K562 (cell line): Measurements from ENCODE around the gene ERCC1. TPM values are rescaled to one million over a fixed set of nuclear protein-coding genes. Genes with fewer than 3 reads are reported as not detected.

Experiments
- ASH1L ChIP-seq: fragments of 450-650 bp; IDR thresholded peaks from 2 replicates; pipeline ENCODE4 v1.6.1; 2018; ENCODE audit warnings: borderline replicate concordance, mild to moderate bottlenecking, low read depth; ENCODE audit not compliant: partially characterized antibody
- CBFB ChIP-seq: sonication (generic); formaldehyde crosslinking; IDR thresholded peaks from 2 replicates; pipeline ENCODE4 v1.4.0; 2020; ENCODE audit warnings: mild to moderate bottlenecking, missing genetic modification reagents
- GABPB1 ChIP-seq: sonication (generic); formaldehyde crosslinking; IDR thresholded peaks from 2 replicates; pipeline ENCODE4 v1.8.0; 2022; ENCODE audit warnings: mild to moderate bottlenecking, missing genetic modification reagents
- IRF2 ChIP-seq: sonication (generic); formaldehyde crosslinking; IDR thresholded peaks from 2 replicates; pipeline ENCODE4 v1.8.1; 2022; ENCODE audit warnings: mild to moderate bottlenecking, missing genetic modification reagents
- KAT8 ChIP-seq: fragments of 450-650 bp; IDR thresholded peaks from 2 replicates; pipeline ENCODE4 v1.6.1; 2016; ENCODE audit warnings: low read depth, mild to moderate bottlenecking
- KDM1A ChIP-seq, 2 experiments: fragments of 450-650 bp; IDR thresholded peaks; 2 replicates each; pipeline ENCODE4 v1.6.1; 2016; ENCODE audit warnings: mild to moderate bottlenecking in 2 of 2
- NR4A1 ChIP-seq, 2 experiments: fragments of 250-450 bp in 1 of 2; fragments of 450-650 bp in 1 of 2; sonication (Bioruptor Pico) in 1 of 2; IDR thresholded peaks; 2 replicates each; pipeline versions ENCODE4 v1.4.0 to v1.6.1; 2016 to 2020; ENCODE audit warnings: mild to moderate bottlenecking in 2 of 2, missing compliant biosample characterization in 1 of 2, missing genetic modification characterization in 1 of 2, moderate library complexity in 1 of 2
- RBBP5 ChIP-seq: fragments of 200-600 bp; sonication (generic); IDR thresholded peaks from 2 replicates; pipeline ENCODE4 v1.6.1; 2012; ENCODE audit warnings: borderline replicate concordance, mild to moderate bottlenecking, low read length, control low read depth, inconsistent platforms; ENCODE audit not compliant: insufficient read depth, poor library complexity, severe bottlenecking
- RFX1 ChIP-seq: fragments of 450-650 bp; IDR thresholded peaks from 2 replicates; pipeline ENCODE4 v1.6.1; 2016; ENCODE audit warnings: mild to moderate bottlenecking, moderate library complexity
- RFX7 ChIP-seq: fragments of 250-450 bp; sonication (Bioruptor Pico); IDR thresholded peaks from 2 replicates; pipeline ENCODE4 v1.5.1; 2021; ENCODE audit warnings: mild to moderate bottlenecking
- SIN3A ChIP-seq, 2 experiments: fragments of 150-350 bp in 1 of 2; IDR thresholded peaks; 2 replicates each; pipeline ENCODE4 v1.6.1; 2011 to 2016; ENCODE audit warnings: borderline replicate concordance in 2 of 2, low read depth in 2 of 2, low read length in 2 of 2, mild to moderate bottlenecking in 2 of 2, moderate library complexity in 2 of 2; ENCODE audit not compliant: control insufficient read depth in 1 of 2
- SLC30A9 ChIP-seq: fragments of 250-450 bp; sonication (Bioruptor Pico); IDR thresholded peaks from 2 replicates; pipeline ENCODE4 v1.8.0; 2022; ENCODE audit warnings: mild to moderate bottlenecking, moderate library complexity
- SMARCB1 ChIP-seq: IDR thresholded peaks from 2 replicates; pipeline ENCODE4 v1.6.1; 2011; ENCODE audit warnings: improper control_type of control experiment, low read depth; ENCODE audit not compliant: insufficient read length
- SNIP1 ChIP-seq: fragments of 450-650 bp; IDR thresholded peaks from 2 replicates; pipeline ENCODE4 v1.7.1; 2017; ENCODE audit warnings: low read depth, mild to moderate bottlenecking
- SRSF1 ChIP-seq: fragments of 200-400 bp; formaldehyde crosslinking; IDR thresholded peaks from 2 replicates; pipeline ENCODE4 v1.6.1; 2017; ENCODE audit warnings: mild to moderate bottlenecking, low read depth, low read length, moderate library complexity
- THRAP3 ChIP-seq: fragments of 450-650 bp; IDR thresholded peaks from 2 replicates; pipeline ENCODE4 v1.6.1; 2016; ENCODE audit warnings: mild to moderate bottlenecking, inconsistent platforms, borderline replicate concordance
- TRIM28 ChIP-seq: fragments of 450-650 bp; IDR thresholded peaks from 2 replicates; pipeline ENCODE4 v1.6.1; 2017
- ZNF253 ChIP-seq: fragments of 250-450 bp; sonication (Bioruptor Pico); conservative IDR thresholded peaks from 2 replicates; pipeline ENCODE4 v1.6.1; 2021; ENCODE audit warnings: mild to moderate bottlenecking
- ZNF3 ChIP-seq: fragments of 250-450 bp; sonication (Bioruptor Pico); IDR thresholded peaks from 2 replicates; pipeline ENCODE4 v1.5.0; 2021; ENCODE audit warnings: mild to moderate bottlenecking, moderate library complexity
- ZNF408 ChIP-seq: fragments of 250-450 bp; sonication (Bioruptor Pico); IDR thresholded peaks from 2 replicates; pipeline ENCODE4 v1.4.0; 2020; ENCODE audit warnings: low read depth, mild to moderate bottlenecking, moderate library complexity
- ZNF696 ChIP-seq: fragments of 250-450 bp; sonication (Bioruptor Pico); conservative IDR thresholded peaks from 2 replicates; pipeline ENCODE4 v1.4.0; 2020; ENCODE audit warnings: mild to moderate bottlenecking, moderate library complexity
- polyA plus RNA-seq, 8 experiments: library from polyadenylated mRNA; depleted of rRNA in 4 of 8; stranded (reverse) in 5 of 8; unstranded in 3 of 8; fragments of >200 nt; fragmentation: Nextera tagmentation in 2 of 8; fragmentation: Illumina TruSeq in 1 of 8; extraction: Ambion mirVana in 2 of 8; extraction: Trizol in 1 of 8; gene quantifications; 2 replicates each; pipeline versions ENCODE4 v1.2.1 to v1.2.3, GENCODE V29; 2011 to 2014; ENCODE audit warnings: inconsistent platforms in 1 of 8, missing spikeins in 1 of 8
- total RNA-seq, 7 experiments: library from RNA; depleted of rRNA in 6 of 7; stranded (reverse); fragments of >200 nt in 6 of 7; fragmentation: Illumina TruSeq in 2 of 7; extraction: Trizol in 2 of 7; gene quantifications; 2 replicates each; pipeline versions ENCODE4 v1.2.1 to v1.2.3, GENCODE V29; 2011 to 2021; ENCODE audit warnings: low replicate concordance in 1 of 7
- TF ChIP-seq, protein P1 (sequence below): fragments of 250-450 bp; sonication (Bioruptor Pico); IDR thresholded peaks from 2 replicates; pipeline ENCODE4 v1.5.0; 2021
- TF ChIP-seq, protein P2 (sequence below): IDR thresholded peaks from 2 replicates; pipeline ENCODE4 v1.6.1; 2011; ENCODE audit warnings: borderline replicate concordance, low read depth, mild to moderate bottlenecking, moderate library complexity, low read length; ENCODE audit not compliant: insufficient read depth, poor library complexity, severe bottlenecking
- TF ChIP-seq, protein P3 (sequence below): sonication (generic); formaldehyde crosslinking; IDR thresholded peaks from 2 replicates; pipeline ENCODE4 v1.9.0; 2022; ENCODE audit warnings: mild to moderate bottlenecking, missing genetic modification reagents
- TF ChIP-seq, protein P4 (sequence below): sonication (generic); formaldehyde crosslinking; IDR thresholded peaks from 2 replicates; pipeline ENCODE4 v1.8.1; 2023; ENCODE audit warnings: mild to moderate bottlenecking, missing genetic modification reagents, moderate library complexity

ERCC1 gene
- total and polyA plus RNA-seq, 9 of the 15 experiments (the other 6 are each of a cell fraction or from before 2014, with no cell fraction given) = 9.3 to 92.6 (median 60.0) TPM

DNA sequence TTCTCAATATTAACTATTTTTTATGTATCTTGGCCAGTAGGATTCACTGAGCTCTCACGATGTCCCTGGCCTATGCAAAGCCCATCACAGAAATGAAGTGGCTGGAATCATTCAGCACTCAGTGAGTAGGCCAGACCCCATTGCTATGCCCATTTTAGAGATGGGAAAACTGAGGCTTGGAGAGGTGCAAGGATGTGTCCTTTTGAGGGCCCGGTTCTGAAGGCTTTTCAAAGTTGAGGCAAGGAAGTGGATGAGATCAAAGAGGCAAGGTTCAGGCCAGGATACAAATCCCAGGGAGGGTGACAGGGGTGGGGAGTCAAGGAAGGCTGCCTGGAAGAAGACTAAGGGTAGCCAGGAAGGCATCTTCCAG lies 18.7 kb upstream of the ERCC1 start (continued):
- 0 out of 2 replicates have a peak, but pooled peaks have one; percentile 54 for TF ChIP-seq ZNF3 (CRISPR knock-in tag)
- no peak for TF ChIP-seq CBFB
- no peak for TF ChIP-seq ZNF408 (CRISPR knock-in tag)
- TF ChIP-seq GABPB1 (CRISPR knock-in tag) = no peak
- TF ChIP-seq TRIM28 = no peak
- TF ChIP-seq RBBP5 = no peak
- TF ChIP-seq SRSF1 = no peak
- TF ChIP-seq KAT8 = no peak
- no peak for TF ChIP-seq SNIP1
- TF ChIP-seq THRAP3 = no peak
- TF ChIP-seq, protein P1, sequence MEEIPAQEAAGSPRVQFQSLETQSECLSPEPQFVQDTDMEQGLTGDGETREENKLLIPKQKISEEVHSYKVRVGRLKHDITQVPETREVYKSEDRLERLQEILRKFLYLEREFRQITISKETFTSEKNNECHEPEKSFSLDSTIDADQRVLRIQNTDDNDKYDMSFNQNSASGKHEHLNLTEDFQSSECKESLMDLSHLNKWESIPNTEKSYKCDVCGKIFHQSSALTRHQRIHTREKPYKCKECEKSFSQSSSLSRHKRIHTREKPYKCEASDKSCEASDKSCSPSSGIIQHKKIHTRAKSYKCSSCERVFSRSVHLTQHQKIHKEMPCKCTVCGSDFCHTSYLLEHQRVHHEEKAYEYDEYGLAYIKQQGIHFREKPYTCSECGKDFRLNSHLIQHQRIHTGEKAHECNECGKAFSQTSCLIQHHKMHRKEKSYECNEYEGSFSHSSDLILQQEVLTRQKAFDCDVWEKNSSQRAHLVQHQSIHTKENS (CRISPR knock-in tag) = no peak
- peak; percentile 98 to 99 for TF ChIP-seq KDM1A (IDR thresholded peaks at IDR 0.05)
- TF ChIP-seq ZNF696 (CRISPR knock-in tag) = no peak
- TF ChIP-seq IRF2 = no peak
- TF ChIP-seq, protein P2, sequence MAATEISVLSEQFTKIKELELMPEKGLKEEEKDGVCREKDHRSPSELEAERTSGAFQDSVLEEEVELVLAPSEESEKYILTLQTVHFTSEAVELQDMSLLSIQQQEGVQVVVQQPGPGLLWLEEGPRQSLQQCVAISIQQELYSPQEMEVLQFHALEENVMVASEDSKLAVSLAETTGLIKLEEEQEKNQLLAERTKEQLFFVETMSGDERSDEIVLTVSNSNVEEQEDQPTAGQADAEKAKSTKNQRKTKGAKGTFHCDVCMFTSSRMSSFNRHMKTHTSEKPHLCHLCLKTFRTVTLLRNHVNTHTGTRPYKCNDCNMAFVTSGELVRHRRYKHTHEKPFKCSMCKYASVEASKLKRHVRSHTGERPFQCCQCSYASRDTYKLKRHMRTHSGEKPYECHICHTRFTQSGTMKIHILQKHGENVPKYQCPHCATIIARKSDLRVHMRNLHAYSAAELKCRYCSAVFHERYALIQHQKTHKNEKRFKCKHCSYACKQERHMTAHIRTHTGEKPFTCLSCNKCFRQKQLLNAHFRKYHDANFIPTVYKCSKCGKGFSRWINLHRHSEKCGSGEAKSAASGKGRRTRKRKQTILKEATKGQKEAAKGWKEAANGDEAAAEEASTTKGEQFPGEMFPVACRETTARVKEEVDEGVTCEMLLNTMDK = no peak
- no peak for TF ChIP-seq ASH1L
- 0 out of 4 replicates have a peak, but pooled peaks of 1 of the 2 experiments have one; percentile 35 for TF ChIP-seq SIN3A (IDR thresholded peaks at IDR 0.05; ENCODE audit: borderline replicate concordance in 2 of 2, control insufficient read depth in 1 of 2, low read depth in 2 of 2, low read length in 2 of 2)
- TF ChIP-seq ZNF253 = no peak
- TF ChIP-seq, protein P3, sequence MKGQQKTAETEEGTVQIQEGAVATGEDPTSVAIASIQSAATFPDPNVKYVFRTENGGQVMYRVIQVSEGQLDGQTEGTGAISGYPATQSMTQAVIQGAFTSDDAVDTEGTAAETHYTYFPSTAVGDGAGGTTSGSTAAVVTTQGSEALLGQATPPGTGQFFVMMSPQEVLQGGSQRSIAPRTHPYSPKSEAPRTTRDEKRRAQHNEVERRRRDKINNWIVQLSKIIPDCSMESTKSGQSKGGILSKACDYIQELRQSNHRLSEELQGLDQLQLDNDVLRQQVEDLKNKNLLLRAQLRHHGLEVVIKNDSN (CRISPR knock-in tag) = no peak
- no peak for TF ChIP-seq SLC30A9 (CRISPR knock-in tag)
- TF ChIP-seq SMARCB1 = no peak
- no peak for TF ChIP-seq RFX1
- no peak for TF ChIP-seq NR4A1 (CRISPR knock-in tag; IDR thresholded peaks at IDR 0.05)
- TF ChIP-seq NR4A1 (tag; IDR thresholded peaks at IDR 0.05) = no peak
- TF ChIP-seq RFX7 (CRISPR knock-in tag) = no peak
- TF ChIP-seq, protein P4, sequence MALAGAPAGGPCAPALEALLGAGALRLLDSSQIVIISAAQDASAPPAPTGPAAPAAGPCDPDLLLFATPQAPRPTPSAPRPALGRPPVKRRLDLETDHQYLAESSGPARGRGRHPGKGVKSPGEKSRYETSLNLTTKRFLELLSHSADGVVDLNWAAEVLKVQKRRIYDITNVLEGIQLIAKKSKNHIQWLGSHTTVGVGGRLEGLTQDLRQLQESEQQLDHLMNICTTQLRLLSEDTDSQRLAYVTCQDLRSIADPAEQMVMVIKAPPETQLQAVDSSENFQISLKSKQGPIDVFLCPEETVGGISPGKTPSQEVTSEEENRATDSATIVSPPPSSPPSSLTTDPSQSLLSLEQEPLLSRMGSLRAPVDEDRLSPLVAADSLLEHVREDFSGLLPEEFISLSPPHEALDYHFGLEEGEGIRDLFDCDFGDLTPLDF (CRISPR knock-in tag) = 0 out of 2 replicates have a peak, but pooled peaks have one; percentile 37
